HL-60/S4 treated with phorbol 12-myristate 13-acetate at 8.2 ng/mL for 4 days and 3 days (cell line): Measurements from ENCODE around the gene FAM216A.
"Not testable (repeated sequence)": the region's sequence is repeated elsewhere in the genome, so short reads cannot be mapped to it uniquely, and the experiment has no call there.

Experiments
- in situ Hi-C: fragments of 300-500 bp; cut with MboI; formaldehyde crosslinking; loops from 2 replicates; pipeline ENCODE4 v1.15.0; 2022; ENCODE audit warnings: low sequenced_read_pairs

FAM216A gene

GRCh38 chr12:110468214-110469048, at the start of gene FAM216A, which contains the start of gene GPN3:
FAM216A (plus strand) TSS chr12:110468845; CDS start chr12:110468876, 31 bp downstream.
GPN3 (minus strand) TSS chr12:110468257; CDS start chr12:110468203, 54 bp downstream.
- in situ Hi-C loops, result no loop called here

- in situ Hi-C loops, result not testable (repeated sequence)
Observed at GRCh38 chr12:110420644-110421043, 48.0 kb upstream of the FAM216A start.

GRCh38 chr12:110421159-110421661, 47.4 kb upstream of the FAM216A start:
- in situ Hi-C loops, result no loop called here

GRCh38 chr12:110421701-110422100, 46.9 kb upstream of the FAM216A start:
- in situ Hi-C loops, result no loop called here

- in situ Hi-C loops, result no loop called here
Observed at GRCh38 chr12:110424237-110424636, 44.4 kb upstream of the FAM216A start.

GRCh38 chr12:110426406-110426805, 42.2 kb upstream of the FAM216A start:
- in situ Hi-C loops, result loop anchor here (25.0 kb wide), 1 partner anchor 314 kb away; the partner anchor contains the start of gene IFT81

GRCh38 chr12:110429676-110430075, 39.0 kb upstream of the FAM216A start:
- in situ Hi-C loops, result loop anchor here (25.0 kb wide), 1 partner anchor 317 kb away; the partner anchor contains the start of gene IFT81

GRCh38 chr12:110431957-110432587, 36.6 kb upstream of the FAM216A start:
- in situ Hi-C loops, result loop anchor here (25.0 kb wide), 1 partner anchor 320 kb away; the partner anchor contains the start of gene IFT81

GRCh38 chr12:110436231-110436630, 32.4 kb upstream of the FAM216A start:
- in situ Hi-C loops, result loop anchor here (25.0 kb wide), 1 partner anchor 324 kb away; the partner anchor contains the start of gene IFT81

GRCh38 chr12:110444455-110444854, 24.2 kb upstream of the FAM216A start:
- in situ Hi-C loops, result loop anchor here (25.0 kb wide), 1 partner anchor 332 kb away; the partner anchor contains the start of gene IFT81

GRCh38 chr12:110449799-110450497, 18.7 kb upstream of the FAM216A start, which contains the start of gene ARPC3:
ARPC3 (minus strand) TSS chr12:110450337; CDS start chr12:110450260, 77 bp downstream.
- in situ Hi-C loops, result loop anchor here (25.0 kb wide), 1 partner anchor 338 kb away; the partner anchor contains the start of gene IFT81

GRCh38 chr12:110451263-110451662, 17.4 kb upstream of the FAM216A start:
- in situ Hi-C loops, result no loop called here

GRCh38 chr12:110453569-110454296, 14.9 kb upstream of the FAM216A start:
- in situ Hi-C loops, result no loop called here

GRCh38 chr12:110458756-110459155, 9.9 kb upstream of the FAM216A start:
- in situ Hi-C loops, result no loop called here

- in situ Hi-C loops, result not testable (repeated sequence)
Observed at GRCh38 chr12:110461189-110461588, 7.5 kb upstream of the FAM216A start.

- in situ Hi-C loops, result no loop called here
Observed at GRCh38 chr12:110465024-110465423, 3.6 kb upstream of the FAM216A start.

GRCh38 chr12:110465765-110466164, 2.9 kb upstream of the FAM216A start:
- in situ Hi-C loops, result not testable (repeated sequence)

GRCh38 chr12:110466791-110467190, 1.9 kb upstream of the FAM216A start:
- in situ Hi-C loops, result no loop called here

GRCh38 chr12:110467847-110468213, 815 bp upstream of the FAM216A start:
- in situ Hi-C loops, result no loop called here

- in situ Hi-C loops, result no loop called here
Observed at GRCh38 chr12:110475426-110475825, 6.8 kb downstream of the FAM216A start.
